ENCODE results near the gene TMEM175. TPM values are rescaled to one million over a fixed set of nuclear protein-coding genes. Genes with fewer than 3 reads are reported as not detected.

The TMEM175 gene
- total and polyA plus RNA-seq, 2 of the 13 experiments (the other 11 are each of a cell fraction or from before 2014, with no cell fraction given) = 5.1 to 9.9 TPM

DNA sequence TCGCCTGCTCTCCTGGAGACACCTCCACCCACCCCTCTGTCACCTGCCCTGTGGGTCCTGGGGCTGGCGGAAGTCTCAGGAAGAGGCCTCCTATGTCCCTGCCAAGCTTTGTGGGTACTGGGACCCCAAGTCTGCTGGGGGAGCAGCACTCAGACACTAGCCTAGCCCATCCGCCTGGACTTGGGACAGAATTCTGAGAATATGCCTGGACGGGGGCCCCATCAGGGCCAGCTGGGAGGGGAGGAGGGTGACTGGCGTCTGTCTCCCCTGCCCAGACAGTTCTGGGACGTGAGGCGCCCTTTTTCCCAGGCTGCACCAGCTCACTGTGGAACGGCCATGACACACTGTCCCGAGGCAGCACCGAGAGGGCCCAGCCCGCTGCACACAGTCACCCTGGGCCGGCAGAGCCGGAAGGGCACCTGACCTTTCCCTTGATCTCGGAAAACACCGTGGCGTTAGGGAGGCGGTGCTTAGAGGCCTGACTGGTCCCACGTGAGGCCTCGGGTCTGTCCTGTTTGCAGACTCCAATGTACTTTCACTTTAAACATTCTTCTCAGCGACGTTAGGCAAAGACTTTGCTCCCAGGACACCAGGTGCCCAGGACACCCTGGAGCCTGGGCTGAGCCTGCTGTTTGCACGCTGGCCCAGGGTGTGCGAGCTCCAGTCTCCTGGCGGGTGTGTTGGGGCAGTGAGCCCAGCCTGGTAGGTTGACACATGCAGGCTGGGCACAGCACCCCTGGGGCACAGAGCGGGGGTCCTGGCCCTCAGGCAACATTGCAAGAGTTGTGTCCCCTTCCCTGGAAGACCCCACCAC is 60.2 kb downstream of the TMEM175 start (continued):
- TF ChIP-seq, protein P1, sequence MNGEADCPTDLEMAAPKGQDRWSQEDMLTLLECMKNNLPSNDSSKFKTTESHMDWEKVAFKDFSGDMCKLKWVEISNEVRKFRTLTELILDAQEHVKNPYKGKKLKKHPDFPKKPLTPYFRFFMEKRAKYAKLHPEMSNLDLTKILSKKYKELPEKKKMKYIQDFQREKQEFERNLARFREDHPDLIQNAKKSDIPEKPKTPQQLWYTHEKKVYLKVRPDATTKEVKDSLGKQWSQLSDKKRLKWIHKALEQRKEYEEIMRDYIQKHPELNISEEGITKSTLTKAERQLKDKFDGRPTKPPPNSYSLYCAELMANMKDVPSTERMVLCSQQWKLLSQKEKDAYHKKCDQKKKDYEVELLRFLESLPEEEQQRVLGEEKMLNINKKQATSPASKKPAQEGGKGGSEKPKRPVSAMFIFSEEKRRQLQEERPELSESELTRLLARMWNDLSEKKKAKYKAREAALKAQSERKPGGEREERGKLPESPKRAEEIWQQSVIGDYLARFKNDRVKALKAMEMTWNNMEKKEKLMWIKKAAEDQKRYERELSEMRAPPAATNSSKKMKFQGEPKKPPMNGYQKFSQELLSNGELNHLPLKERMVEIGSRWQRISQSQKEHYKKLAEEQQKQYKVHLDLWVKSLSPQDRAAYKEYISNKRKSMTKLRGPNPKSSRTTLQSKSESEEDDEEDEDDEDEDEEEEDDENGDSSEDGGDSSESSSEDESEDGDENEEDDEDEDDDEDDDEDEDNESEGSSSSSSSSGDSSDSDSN (CRISPR knock-in tag; IDR thresholded peaks at IDR 0.05) = peak; percentile 93
- TF ChIP-seq, protein P2, sequence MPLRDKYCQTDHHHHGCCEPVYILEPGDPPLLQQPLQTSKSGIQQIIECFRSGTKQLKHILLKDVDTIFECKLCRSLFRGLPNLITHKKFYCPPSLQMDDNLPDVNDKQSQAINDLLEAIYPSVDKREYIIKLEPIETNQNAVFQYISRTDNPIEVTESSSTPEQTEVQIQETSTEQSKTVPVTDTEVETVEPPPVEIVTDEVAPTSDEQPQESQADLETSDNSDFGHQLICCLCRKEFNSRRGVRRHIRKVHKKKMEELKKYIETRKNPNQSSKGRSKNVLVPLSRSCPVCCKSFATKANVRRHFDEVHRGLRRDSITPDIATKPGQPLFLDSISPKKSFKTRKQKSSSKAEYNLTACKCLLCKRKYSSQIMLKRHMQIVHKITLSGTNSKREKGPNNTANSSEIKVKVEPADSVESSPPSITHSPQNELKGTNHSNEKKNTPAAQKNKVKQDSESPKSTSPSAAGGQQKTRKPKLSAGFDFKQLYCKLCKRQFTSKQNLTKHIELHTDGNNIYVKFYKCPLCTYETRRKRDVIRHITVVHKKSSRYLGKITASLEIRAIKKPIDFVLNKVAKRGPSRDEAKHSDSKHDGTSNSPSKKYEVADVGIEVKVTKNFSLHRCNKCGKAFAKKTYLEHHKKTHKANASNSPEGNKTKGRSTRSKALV (CRISPR knock-in tag; IDR thresholded peaks at IDR 0.05) = no peak
- peak; percentile 90 for TF ChIP-seq HNF4A (CRISPR knock-in tag; IDR thresholded peaks at IDR 0.05)
- TF ChIP-seq HOXD1 (CRISPR knock-in tag; IDR thresholded peaks at IDR 0.05) = no peak; the same call in 1 of the 2 replicates
- TF ChIP-seq HIVEP1 (CRISPR knock-in tag; IDR thresholded peaks at IDR 0.05) = peak; percentile 82; the same call in 1 of the 2 replicates
- TF ChIP-seq ZNF235 (CRISPR knock-in tag; IDR thresholded peaks at IDR 0.05; ENCODE audit: borderline replicate concordance) = no peak; the same call in 1 of the 2 replicates
- TF ChIP-seq ZMYM2 (CRISPR knock-in tag; IDR thresholded peaks at IDR 0.05) = peak; percentile 56; the same call in 1 of the 2 replicates
- TF ChIP-seq ZNF777 (CRISPR knock-in tag; IDR thresholded peaks at IDR 0.05) = no peak
- TF ChIP-seq, protein P3, sequence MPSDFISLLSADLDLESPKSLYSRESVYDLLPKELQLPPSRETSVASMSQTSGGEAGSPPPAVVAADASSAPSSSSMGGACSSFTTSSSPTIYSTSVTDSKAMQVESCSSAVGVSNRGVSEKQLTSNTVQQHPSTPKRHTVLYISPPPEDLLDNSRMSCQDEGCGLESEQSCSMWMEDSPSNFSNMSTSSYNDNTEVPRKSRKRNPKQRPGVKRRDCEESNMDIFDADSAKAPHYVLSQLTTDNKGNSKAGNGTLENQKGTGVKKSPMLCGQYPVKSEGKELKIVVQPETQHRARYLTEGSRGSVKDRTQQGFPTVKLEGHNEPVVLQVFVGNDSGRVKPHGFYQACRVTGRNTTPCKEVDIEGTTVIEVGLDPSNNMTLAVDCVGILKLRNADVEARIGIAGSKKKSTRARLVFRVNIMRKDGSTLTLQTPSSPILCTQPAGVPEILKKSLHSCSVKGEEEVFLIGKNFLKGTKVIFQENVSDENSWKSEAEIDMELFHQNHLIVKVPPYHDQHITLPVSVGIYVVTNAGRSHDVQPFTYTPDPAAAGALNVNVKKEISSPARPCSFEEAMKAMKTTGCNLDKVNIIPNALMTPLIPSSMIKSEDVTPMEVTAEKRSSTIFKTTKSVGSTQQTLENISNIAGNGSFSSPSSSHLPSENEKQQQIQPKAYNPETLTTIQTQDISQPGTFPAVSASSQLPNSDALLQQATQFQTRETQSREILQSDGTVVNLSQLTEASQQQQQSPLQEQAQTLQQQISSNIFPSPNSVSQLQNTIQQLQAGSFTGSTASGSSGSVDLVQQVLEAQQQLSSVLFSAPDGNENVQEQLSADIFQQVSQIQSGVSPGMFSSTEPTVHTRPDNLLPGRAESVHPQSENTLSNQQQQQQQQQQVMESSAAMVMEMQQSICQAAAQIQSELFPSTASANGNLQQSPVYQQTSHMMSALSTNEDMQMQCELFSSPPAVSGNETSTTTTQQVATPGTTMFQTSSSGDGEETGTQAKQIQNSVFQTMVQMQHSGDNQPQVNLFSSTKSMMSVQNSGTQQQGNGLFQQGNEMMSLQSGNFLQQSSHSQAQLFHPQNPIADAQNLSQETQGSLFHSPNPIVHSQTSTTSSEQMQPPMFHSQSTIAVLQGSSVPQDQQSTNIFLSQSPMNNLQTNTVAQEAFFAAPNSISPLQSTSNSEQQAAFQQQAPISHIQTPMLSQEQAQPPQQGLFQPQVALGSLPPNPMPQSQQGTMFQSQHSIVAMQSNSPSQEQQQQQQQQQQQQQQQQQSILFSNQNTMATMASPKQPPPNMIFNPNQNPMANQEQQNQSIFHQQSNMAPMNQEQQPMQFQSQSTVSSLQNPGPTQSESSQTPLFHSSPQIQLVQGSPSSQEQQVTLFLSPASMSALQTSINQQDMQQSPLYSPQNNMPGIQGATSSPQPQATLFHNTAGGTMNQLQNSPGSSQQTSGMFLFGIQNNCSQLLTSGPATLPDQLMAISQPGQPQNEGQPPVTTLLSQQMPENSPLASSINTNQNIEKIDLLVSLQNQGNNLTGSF (CRISPR knock-in tag; IDR thresholded peaks at IDR 0.05) = no peak
- TF ChIP-seq, protein P4, sequence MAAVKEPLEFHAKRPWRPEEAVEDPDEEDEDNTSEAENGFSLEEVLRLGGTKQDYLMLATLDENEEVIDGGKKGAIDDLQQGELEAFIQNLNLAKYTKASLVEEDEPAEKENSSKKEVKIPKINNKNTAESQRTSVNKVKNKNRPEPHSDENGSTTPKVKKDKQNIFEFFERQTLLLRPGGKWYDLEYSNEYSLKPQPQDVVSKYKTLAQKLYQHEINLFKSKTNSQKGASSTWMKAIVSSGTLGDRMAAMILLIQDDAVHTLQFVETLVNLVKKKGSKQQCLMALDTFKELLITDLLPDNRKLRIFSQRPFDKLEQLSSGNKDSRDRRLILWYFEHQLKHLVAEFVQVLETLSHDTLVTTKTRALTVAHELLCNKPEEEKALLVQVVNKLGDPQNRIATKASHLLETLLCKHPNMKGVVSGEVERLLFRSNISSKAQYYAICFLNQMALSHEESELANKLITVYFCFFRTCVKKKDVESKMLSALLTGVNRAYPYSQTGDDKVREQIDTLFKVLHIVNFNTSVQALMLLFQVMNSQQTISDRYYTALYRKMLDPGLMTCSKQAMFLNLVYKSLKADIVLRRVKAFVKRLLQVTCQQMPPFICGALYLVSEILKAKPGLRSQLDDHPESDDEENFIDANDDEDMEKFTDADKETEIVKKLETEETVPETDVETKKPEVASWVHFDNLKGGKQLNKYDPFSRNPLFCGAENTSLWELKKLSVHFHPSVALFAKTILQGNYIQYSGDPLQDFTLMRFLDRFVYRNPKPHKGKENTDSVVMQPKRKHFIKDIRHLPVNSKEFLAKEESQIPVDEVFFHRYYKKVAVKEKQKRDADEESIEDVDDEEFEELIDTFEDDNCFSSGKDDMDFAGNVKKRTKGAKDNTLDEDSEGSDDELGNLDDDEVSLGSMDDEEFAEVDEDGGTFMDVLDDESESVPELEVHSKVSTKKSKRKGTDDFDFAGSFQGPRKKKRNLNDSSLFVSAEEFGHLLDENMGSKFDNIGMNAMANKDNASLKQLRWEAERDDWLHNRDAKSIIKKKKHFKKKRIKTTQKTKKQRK (IDR thresholded peaks at IDR 0.05; ENCODE audit: low read length) = no peak
- TF ChIP-seq, protein P5, sequence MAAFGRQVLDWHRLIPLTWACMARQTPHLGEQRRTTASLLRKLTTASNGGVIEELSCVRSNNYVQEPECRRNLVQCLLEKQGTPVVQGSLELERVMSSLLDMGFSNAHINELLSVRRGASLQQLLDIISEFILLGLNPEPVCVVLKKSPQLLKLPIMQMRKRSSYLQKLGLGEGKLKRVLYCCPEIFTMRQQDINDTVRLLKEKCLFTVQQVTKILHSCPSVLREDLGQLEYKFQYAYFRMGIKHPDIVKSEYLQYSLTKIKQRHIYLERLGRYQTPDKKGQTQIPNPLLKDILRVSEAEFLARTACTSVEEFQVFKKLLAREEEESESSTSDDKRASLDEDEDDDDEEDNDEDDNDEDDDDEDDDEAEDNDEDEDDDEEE (CRISPR knock-in tag; IDR thresholded peaks at IDR 0.05) = peak; percentile 80
- TF ChIP-seq SMAD3 (CRISPR knock-in tag; IDR thresholded peaks at IDR 0.05) = 0 out of 2 replicates have a peak, but pooled peaks have one; percentile 92
- TF ChIP-seq RAD21 (CRISPR knock-in tag; IDR thresholded peaks at IDR 0.05) = peak; percentile 42
- TF ChIP-seq NRL (CRISPR knock-in tag; IDR thresholded peaks at IDR 0.05; ENCODE audit: borderline replicate concordance) = no peak

All from HepG2 (cell line).